Smooth muscle cell (in vitro differentiated cells): ENCODE measurements around the gene TNP1. TPM values are rescaled to one million over a fixed set of nuclear protein-coding genes. Genes with fewer than 3 reads are reported as not detected.
A peak's percentile ranks its signal among the peaks of the same experiment; 100 is the strongest.

Experiments used
- DNase-seq: peaks from one replicate; lab custom pipeline; 2025; ENCODE audit not compliant: unreplicated experiment; lab: John Stamatoyannopoulos, UW
- H2AFZ ChIP-seq: fragments of 200-600 bp; sonication (generic); 2 replicates; pipeline ENCODE4 v1.6.0; 2016; ENCODE audit warnings: antibody characterized with exemption, low read depth, mild to moderate bottlenecking
- H3F3A ChIP-seq: fragments of 200-600 bp; sonication (generic); 2 replicates; pipeline ENCODE4 v1.6.0; 2017; ENCODE audit warnings: antibody characterized with exemption, low read depth
- H3K27ac ChIP-seq: fragments of 200-600 bp; sonication (generic); 2 replicates; pipeline ENCODE4 v1.5.1; 2016; ENCODE audit warnings: low read depth, mild to moderate bottlenecking
- H3K27me3 ChIP-seq: fragments of 200-600 bp; sonication (generic); 2 replicates; pipeline ENCODE4 v1.6.1; 2016; ENCODE audit warnings: low read depth, mild to moderate bottlenecking
- H3K36me3 ChIP-seq: fragments of 200-600 bp; sonication (generic); 2 replicates; pipeline ENCODE4 v1.5.1; 2016; ENCODE audit warnings: low read depth
- H3K4me1 ChIP-seq: fragments of 200-600 bp; sonication (generic); 2 replicates; pipeline ENCODE4 v1.5.1; 2016; ENCODE audit warnings: low read depth
- H3K4me2 ChIP-seq: fragments of 200-600 bp; sonication (generic); 2 replicates; pipeline ENCODE4 v1.6.0; 2016; ENCODE audit warnings: mild to moderate bottlenecking
- H3K4me3 ChIP-seq: fragments of 200-600 bp; sonication (generic); 2 replicates; pipeline ENCODE4 v1.5.1; 2016; ENCODE audit warnings: mild to moderate bottlenecking
- H3K79me2 ChIP-seq: fragments of 200-600 bp; sonication (generic); 2 replicates; pipeline ENCODE4 v1.6.0; 2016; ENCODE audit warnings: low read depth, mild to moderate bottlenecking
- H3K9ac ChIP-seq: fragments of 200-600 bp; sonication (generic); 2 replicates; pipeline ENCODE4 v1.6.0; 2016; ENCODE audit warnings: low read depth
- H3K9me3 ChIP-seq: fragments of 200-600 bp; sonication (generic); replicated peaks from 2 replicates; pipeline ENCODE4 v1.5.1; 2016; ENCODE audit warnings: low read depth
- H4K20me1 ChIP-seq: fragments of 200-600 bp; sonication (generic); 2 replicates; pipeline ENCODE4 v1.6.0; 2016; ENCODE audit warnings: low read depth
- WGBS: methylation state at CpG from one replicate; pipeline ENCODE4 v1.1.7; 2016; ENCODE audit warnings: low lambda C conversion rate; 5-methylcytosine and 5-hydroxymethylcytosine counted together
- polyA plus RNA-seq: library from polyadenylated mRNA; unstranded; fragments of >200 nt; fragmentation: Nextera tagmentation; extraction: Ambion mirVana; gene quantifications from 2 replicates; pipeline ENCODE4 v1.2.1, GENCODE V29; 2016
- total RNA-seq: library from RNA; depleted of rRNA; stranded (reverse); fragments of >200 nt; gene quantifications from 2 replicates; pipeline ENCODE4 v1.2.3, GENCODE V29; 2014
- TF ChIP-seq, protein P1 (sequence below): fragments of 200-600 bp; sonication (generic); IDR thresholded peaks from 2 replicates; pipeline ENCODE4 v1.5.1; 2017; ENCODE audit warnings: borderline replicate concordance, mild to moderate bottlenecking, antibody characterized with exemption; ENCODE audit not compliant: insufficient read depth, poor library complexity, severe bottlenecking

Gene TNP1
- total and polyA plus RNA-seq, 2 experiments from 2014 or later: not detected

DNA sequence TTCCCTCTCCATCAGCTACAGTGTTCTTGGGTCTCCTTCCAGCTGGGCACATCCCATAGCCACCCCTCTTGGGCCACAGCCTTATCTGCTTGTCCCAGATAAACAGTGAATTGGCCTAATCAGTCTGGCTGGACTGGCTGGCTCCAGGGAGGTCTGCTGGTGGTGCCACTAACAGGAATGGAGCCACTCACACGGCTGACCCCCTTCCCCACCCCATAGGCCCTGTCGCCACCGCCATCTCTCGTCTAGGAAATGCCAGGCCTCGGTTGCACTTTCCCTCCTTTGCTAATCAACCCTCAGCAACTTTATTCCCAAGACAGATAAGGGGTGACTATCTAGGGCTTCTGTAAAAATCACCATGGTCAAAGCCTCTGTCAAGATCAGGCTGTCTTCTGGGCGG, 23.0 kb upstream of the TNP1 start:
- Histone ChIP-seq H3K36me3 (no peaks in the 10 kb centered on the region), H2AFZ (peak overlapping the region; percentile 75), H3F3A (peaks cover 8% of the 10 kb centered on the region), H3K79me2 (no peaks in the 10 kb centered on the region), H3K4me2 (peak overlapping the region; percentile 32), H3K27me3 (no peaks in the 10 kb centered on the region), H3K9me3 (no peaks in the 10 kb centered on the region), H3K4me1 (no peaks in the 10 kb centered on the region), H3K4me3 (no peak overlapping the region), H3K9ac (no peak overlapping the region), H4K20me1 (no peaks in the 10 kb centered on the region), H3K27ac (peak overlapping the region; percentile 46)
- WGBS: 21% methylated on average over 6 of the region's 6 CpGs
- no peak for DNase-seq
- TF ChIP-seq, protein P1, sequence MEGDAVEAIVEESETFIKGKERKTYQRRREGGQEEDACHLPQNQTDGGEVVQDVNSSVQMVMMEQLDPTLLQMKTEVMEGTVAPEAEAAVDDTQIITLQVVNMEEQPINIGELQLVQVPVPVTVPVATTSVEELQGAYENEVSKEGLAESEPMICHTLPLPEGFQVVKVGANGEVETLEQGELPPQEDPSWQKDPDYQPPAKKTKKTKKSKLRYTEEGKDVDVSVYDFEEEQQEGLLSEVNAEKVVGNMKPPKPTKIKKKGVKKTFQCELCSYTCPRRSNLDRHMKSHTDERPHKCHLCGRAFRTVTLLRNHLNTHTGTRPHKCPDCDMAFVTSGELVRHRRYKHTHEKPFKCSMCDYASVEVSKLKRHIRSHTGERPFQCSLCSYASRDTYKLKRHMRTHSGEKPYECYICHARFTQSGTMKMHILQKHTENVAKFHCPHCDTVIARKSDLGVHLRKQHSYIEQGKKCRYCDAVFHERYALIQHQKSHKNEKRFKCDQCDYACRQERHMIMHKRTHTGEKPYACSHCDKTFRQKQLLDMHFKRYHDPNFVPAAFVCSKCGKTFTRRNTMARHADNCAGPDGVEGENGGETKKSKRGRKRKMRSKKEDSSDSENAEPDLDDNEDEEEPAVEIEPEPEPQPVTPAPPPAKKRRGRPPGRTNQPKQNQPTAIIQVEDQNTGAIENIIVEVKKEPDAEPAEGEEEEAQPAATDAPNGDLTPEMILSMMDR: no peak

DNA sequence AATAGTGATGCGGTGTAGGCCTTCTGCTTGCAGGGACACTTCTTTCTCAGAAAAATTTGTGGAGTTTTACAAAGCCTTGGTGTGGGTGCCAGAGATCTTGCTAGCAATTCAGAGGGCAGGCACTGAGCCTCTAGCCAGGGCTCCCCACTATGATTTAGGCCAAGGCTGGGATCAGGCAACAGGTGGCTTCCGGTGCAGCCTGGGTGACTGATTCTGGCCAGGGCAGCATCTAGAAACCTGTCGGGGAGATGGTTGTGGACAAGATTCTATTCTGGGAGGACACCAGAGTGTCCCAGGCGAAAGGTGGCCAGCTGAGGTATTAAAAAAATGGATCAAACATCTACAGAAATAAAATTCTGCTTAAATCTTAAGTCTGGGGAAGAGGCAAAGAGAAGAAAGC, 21.5 kb upstream of the TNP1 start:
- H3K36me3 ChIP-seq: no peaks in the 10 kb centered on the region
- no peaks in the 10 kb centered on the region for H3K27me3 ChIP-seq
- peaks cover 8% of the 10 kb centered on the region for H3F3A ChIP-seq
- no peaks in the 10 kb centered on the region for H4K20me1 ChIP-seq
- H3K9me3 ChIP-seq: no peaks in the 10 kb centered on the region
- H3K4me2 ChIP-seq: no peak overlapping the region
- H3K27ac ChIP-seq: no peak overlapping the region
- H3K79me2 ChIP-seq: no peaks in the 10 kb centered on the region
- no peak overlapping the region for H3K9ac ChIP-seq
- no peak overlapping the region for H3K4me3 ChIP-seq
- H3K4me1 ChIP-seq: no peaks in the 10 kb centered on the region
- no peak for DNase-seq
- TF ChIP-seq, protein P1: no peak
- WGBS: 99% methylated on average over 4 of the region's 4 CpGs
- H2AFZ ChIP-seq: no peak overlapping the region

DNA sequence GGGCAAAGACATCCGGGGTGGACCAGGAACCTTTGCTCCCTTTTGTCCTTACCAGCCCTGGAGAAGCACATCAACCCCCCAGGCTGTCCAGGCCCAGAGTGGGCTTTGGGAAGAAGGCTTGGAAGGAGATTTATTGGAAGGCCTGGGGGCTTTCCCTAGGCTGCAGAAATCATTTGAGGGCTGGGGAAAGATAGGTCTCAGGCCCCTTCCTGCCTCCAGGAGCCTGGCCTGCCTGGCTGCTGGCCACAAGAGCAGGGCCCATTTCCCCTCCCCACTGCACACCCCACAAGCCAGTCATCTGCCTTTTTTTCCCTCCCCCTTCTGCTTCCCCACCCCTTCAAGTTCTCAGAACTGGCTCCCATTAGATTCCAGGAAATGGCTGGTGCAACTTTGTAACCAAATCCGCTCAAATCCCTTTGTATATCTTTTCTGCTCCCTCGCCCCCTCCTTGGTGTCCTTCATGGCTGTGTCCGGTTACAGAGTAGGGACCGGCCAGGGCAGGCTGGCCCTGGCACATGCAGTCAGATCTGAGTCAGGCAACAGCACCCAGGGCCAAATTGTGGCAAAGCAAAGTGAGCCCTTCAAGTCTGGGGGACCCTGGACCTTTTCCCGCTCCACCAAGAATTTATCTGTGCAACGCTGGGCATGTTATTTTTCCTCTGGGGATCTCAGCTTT, 20.8 kb upstream of the TNP1 start:
- Histone ChIP-seq H4K20me1 (no peaks in the 10 kb centered on the region), H3F3A (peaks cover 8% of the 10 kb centered on the region), H3K27ac (peak overlapping the region; percentile 9), H3K9me3 (no peaks in the 10 kb centered on the region), H3K36me3 (no peaks in the 10 kb centered on the region), H3K4me1 (no peaks in the 10 kb centered on the region), H3K79me2 (no peaks in the 10 kb centered on the region), H3K4me2 (no peak overlapping the region), H2AFZ (no peak overlapping the region), H3K9ac (no peak overlapping the region), H3K27me3 (no peaks in the 10 kb centered on the region), H3K4me3 (no peak overlapping the region)
- WGBS: 30% methylated on average over 7 of the region's 7 CpGs
- DNase-seq: no peak
- TF ChIP-seq, protein P1: no peak

DNA sequence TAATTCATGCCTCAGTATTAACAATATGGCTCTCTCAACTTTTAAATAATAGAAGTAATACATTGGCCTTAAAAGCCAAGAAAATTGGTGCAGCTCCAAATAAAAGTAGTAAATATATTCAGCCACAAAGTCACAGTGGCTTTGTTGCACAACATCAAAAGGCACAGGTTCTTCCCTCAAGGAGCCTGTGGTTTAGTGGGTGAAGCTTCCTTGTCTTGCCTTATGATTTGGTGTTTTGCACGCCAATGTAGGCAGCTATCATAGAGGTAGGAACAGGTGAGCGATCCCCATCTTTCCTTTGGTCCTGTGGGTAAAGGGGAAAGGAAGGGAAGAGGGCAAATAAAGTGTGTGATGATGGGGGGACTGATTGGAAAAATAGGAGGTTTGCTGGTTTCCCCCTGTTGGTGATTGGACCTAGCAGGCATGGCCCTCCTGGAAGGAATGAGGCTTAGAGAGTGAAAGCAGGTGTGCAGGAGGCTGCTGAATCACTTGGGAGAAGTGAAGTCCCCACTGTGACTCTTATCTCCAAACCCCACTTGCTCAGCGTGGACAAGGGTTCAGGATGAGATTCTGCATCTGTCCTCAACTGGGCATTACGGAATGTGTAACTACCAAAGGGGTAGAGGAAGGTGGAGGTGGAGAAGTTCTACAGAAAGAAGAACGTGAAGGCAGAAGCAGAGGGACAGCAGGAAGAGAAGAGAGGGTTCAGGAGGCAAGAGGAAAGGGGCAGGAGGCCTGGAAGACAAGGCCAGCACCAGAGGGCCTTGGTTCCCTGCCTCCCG, 20.1 kb upstream of the TNP1 start:
- Histone ChIP-seq H3F3A (peaks cover 8% of the 10 kb centered on the region), H3K9ac (no peak overlapping the region), H4K20me1 (no peaks in the 10 kb centered on the region), H3K36me3 (no peaks in the 10 kb centered on the region), H3K4me3 (no peak overlapping the region), H3K27me3 (no peaks in the 10 kb centered on the region), H2AFZ (no peak overlapping the region), H3K27ac (no peak overlapping the region), H3K79me2 (no peaks in the 10 kb centered on the region), H3K9me3 (no peaks in the 10 kb centered on the region), H3K4me1 (no peaks in the 10 kb centered on the region), H3K4me2 (no peak overlapping the region)
- 86% methylated on average over 6 of the region's 6 CpGs for WGBS
- no peak for DNase-seq
- TF ChIP-seq, protein P1: no peak
